Large intestine (tissue), 3 donors: ENCODE measurements around the gene C22orf15. TPM values are rescaled to one million over a fixed set of nuclear protein-coding genes. Genes with fewer than 3 reads are reported as not detected.
A peak's percentile ranks its signal among the peaks of the same experiment; 100 is the strongest.

Source experiments
- DNase-seq, 2 donors: peaks; one replicate each; pipeline versions ENCODE4 v3.0.0 to v3.0.0-alpha.2; 2013
- H3K27ac ChIP-seq: one replicate; pipeline ENCODE4 v1.5.1; 2013; ENCODE audit warnings: low read length
- H3K27me3 ChIP-seq: 2 replicates; pipeline ENCODE4 v1.6.1; 2013; ENCODE audit warnings: low read length; ENCODE audit not compliant: control insufficient read depth, insufficient read depth
- H3K36me3 ChIP-seq: 2 replicates; pipeline ENCODE4 v1.6.1; 2013; ENCODE audit warnings: low read length; ENCODE audit not compliant: control insufficient read depth, insufficient read depth
- H3K4me1 ChIP-seq: one replicate; pipeline ENCODE4 v1.6.1; 2013; ENCODE audit warnings: low read length; ENCODE audit not compliant: control insufficient read depth, insufficient read depth
- H3K4me3 ChIP-seq: one replicate; pipeline ENCODE4 v1.5.1; 2013; ENCODE audit warnings: low read length
- H3K9me3 ChIP-seq: one replicate; pipeline ENCODE4 v1.6.1; 2013; ENCODE audit warnings: mild to moderate bottlenecking, low read depth, low read length, moderate library complexity; ENCODE audit not compliant: control insufficient read depth
- WGBS: methylation state at CpG from one replicate; pipeline ENCODE4 v1.1.5; 2013; ENCODE audit warnings: low lambda C conversion rate; ENCODE audit not compliant: insufficient coverage; 5-methylcytosine and 5-hydroxymethylcytosine counted together
- polyA plus RNA-seq: library from polyadenylated mRNA; unstranded; fragments of 120-200 nt; gene quantifications from one replicate; pipeline ENCODE4 v1.2.1, GENCODE V29; 2013

Gene C22orf15
- polyA plus RNA-seq, 1 donor, result 0.43 TPM

DNA sequence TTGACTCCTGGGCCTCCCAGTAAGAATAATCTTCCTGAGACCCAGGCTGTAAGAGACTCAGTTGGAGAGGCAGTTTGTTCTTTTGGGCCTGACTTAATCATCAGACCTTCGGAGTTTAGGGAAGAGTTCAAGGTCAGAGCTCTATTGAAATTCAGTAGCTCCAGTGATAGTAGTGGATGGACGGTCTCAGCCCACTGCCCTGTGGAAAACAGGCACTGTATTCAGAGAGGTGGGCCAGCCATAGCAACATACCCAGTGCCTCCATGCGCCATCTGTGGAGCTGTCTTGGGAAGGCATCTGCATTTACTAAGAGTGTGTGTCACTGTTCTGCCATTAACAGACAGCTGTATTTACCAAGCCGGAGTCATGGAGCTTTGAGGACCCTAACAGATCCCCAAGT, 26.8 kb downstream of the C22orf15 start:
- WGBS, result no CpG with 5 or more reads among the region's 4 CpGs
- peaks cover 10% of the 10 kb centered on the region for H3K4me1 ChIP-seq

DNA sequence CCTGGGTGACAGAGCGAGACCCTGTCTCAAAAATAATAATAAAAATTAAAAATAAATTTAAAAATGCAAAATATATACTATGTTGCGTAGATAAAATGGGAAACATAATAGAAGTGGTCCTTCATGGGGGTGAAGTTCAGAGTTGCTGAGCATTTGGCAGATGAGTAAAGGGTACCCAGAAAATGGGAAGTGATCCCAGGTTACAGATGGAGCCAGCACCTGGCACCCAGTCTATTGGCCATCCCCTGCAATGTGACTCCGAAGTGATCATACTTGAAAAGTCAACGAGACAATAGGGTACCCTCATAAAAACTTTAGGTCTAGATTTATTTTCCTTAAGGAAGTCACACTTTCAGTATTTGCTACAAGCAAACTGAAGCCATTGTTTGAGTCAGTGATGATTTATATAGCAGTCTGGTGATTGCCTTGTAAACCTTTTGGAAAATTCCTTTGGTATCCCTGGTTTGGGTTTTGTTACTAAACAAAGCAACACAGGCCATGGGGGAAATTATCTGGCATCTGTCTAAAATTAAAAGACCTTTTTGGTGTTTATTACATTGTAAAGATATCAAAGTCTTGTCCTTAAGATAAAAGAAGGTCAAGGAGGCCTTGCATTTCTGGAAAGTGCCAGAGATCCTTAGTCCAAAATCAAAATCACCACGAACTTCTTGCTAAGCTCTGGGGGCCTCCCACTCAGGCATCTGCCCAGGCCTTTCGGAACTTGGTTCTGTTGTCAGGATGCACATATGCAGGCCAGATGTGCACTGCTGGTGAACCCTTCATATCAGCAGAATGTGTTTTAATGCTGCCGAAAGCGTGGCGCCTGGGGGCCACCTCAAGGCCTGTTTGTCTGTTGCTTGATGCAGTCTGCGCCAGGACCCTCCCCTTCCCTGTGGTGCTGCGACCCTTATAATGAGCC, 28.3 kb downstream of the C22orf15 start:
- H3K4me1 ChIP-seq, result peaks cover 9% of the 10 kb centered on the region
- H3K9me3 ChIP-seq, result no peaks in the 10 kb centered on the region
- no peak overlapping the region for H3K27ac ChIP-seq
- 58% methylated on average over 4 of the region's 11 CpGs for WGBS
- no peaks in the 10 kb centered on the region for H3K27me3 ChIP-seq
- no peak overlapping the region for H3K4me3 ChIP-seq
- peaks cover 52% of the 10 kb centered on the region for H3K36me3 ChIP-seq
- no peak for DNase-seq

More for the DNA sequence above, 26.8 kb downstream of the C22orf15 start:
- no peak overlapping the region for H3K27ac ChIP-seq
- H3K9me3 ChIP-seq, result no peaks in the 10 kb centered on the region
- peaks cover 42% of the 10 kb centered on the region for H3K36me3 ChIP-seq
- peak in 1 of 2 donors; percentile 17 for DNase-seq
- H3K4me3 ChIP-seq, result no peak overlapping the region
- H3K27me3 ChIP-seq, result no peaks in the 10 kb centered on the region

DNA sequence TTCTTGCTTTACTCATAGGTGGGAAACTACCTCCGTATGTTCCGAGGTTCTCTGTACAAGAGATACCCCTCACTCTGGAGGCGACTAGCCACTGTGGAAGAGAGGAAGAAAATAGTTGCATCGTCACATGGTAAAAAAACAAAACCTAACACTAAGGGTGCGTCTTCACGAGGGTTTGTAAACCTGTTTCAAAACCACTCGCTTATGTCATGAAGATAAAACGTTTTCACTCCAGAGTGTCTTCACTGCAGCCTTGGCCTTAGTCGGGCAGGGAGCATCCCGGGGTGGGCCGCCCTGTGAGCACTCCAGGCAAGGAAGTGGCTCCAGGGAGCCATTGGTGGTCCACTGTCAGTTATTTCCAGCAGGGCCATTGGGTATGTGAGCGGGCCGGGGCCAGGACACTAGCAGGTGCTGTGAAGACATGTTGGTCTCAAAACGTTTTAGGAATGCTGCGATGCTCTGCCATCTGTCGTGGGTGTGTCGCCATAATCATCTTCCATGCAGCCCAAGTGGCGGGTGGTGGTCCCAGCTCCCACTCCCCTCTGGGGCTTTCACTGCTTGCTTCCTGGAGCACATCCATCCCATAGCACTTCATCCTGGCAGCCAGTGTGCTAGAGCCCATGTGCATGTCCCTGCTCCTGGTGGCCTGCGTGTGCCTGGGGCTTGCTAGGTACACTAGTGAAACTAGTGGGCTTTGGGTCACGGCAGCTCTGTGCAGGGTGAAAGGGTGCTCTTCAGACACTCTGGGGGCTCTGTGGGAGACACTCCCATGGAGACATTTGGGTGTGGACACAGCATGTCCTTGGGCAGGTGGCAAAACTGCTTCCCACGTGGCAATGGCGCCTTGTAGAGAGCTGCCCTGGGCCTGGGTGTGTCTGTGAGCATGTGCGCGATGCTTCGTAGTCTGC, 29.2 kb downstream of the C22orf15 start:
- Histone ChIP-seq H3K36me3 (peaks cover 59% of the 10 kb centered on the region), H3K27me3 (no peaks in the 10 kb centered on the region), H3K4me3 (no peak overlapping the region), H3K27ac (no peak overlapping the region), H3K9me3 (no peaks in the 10 kb centered on the region), H3K4me1 (peaks cover 3% of the 10 kb centered on the region)
- 98% methylated on average over 5 of the region's 25 CpGs for WGBS
- DNase-seq, result no peak

DNA sequence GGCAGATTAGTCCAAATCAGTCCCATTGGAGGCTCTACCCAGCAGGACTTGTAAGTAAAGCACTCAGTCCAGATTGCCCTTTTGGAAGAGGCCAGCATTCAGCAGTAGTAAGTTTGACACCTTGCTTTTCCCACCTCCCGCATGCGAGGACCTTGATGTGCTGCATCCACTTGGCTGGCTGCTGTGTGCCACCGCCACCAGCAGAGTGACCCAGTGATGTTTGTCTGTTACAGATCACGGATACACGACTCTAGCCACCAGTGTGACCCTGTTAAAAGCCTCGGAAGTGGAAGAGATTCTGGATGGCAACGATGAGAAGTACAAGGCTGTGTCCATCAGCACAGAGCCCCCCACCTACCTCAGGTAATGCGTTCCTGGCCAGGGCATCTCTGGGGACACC, 30.5 kb downstream of the C22orf15 start:
- H3K36me3 ChIP-seq, result peaks cover 67% of the 10 kb centered on the region
- H3K4me1 ChIP-seq, result no peaks in the 10 kb centered on the region
- H3K27ac ChIP-seq, result no peak overlapping the region
- 100% methylated on average over 1 of the region's 8 CpGs for WGBS
- no peak overlapping the region for H3K4me3 ChIP-seq
- no peak for DNase-seq
- H3K27me3 ChIP-seq, result no peaks in the 10 kb centered on the region
- H3K9me3 ChIP-seq, result no peaks in the 10 kb centered on the region

DNA sequence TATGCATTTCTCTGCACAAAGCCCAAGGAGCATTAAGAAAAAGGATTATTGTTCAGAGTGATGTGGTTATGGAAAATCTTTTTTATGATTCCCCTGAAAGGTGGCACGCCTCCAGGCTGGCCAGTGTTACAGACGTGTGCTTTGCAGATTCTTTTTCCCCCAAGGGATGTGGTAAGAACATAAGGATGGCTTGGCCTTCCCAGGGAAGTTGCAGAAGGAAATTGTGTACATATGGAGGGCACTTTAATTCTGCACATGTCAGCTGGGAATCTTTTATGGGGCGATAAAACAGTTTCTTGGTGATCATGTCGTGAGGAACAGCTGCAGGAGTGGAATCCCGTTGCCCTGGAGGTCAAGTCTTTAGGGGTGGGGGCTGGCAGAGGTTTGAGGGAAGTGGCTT, 33.7 kb downstream of the C22orf15 start:
- Histone ChIP-seq H3K9me3 (no peaks in the 10 kb centered on the region), H3K27ac (no peak overlapping the region), H3K27me3 (no peaks in the 10 kb centered on the region), H3K4me1 (no peaks in the 10 kb centered on the region), H3K4me3 (no peak overlapping the region), H3K36me3 (peaks cover 79% of the 10 kb centered on the region)
- no peak for DNase-seq
- WGBS, result no CpG with 5 or more reads among the region's 5 CpGs

DNA sequence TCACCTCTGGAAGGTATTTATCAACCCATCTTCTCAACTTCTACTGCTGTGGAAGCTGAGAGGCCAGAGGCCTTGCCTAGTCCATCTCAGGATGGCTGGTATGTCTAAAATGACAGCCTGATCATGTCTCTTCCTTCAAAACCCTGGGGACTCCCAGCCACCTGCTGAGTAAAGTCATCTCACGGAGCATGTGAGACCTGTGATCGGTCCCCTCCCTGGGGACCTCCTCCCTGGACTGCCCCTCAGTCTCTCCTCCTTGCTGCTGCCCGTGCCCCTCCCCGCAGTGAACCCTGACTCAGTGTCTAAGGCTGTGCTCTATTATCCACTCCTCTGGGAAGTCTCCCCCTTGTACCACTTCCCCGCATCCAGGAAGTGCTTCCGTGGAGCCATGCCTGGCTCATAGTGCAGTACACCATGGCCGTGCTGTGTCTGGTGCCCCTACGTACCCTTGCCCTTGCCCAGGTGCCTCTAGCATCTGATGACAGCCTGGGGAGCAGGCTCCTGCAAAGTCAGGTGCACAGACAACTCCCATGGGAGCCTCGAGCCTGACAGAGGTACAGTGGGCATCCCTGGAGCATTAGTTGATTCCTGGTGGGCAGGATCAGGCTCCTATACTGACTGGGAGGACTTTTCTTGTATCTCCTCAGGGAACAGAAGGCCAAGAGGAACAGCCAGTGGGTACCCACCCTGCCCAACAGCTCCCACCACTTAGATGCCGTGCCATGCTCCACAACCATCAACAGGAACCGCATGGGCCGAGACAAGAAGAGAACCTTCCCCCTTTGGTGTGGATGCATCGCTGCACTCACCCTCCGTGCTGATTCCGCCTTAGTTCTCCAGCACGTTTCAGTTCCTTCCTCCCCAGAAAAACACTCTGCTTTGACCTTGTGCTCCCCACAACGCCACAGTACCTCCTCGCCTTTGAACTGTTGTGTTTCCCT, 37.8 kb downstream of the C22orf15 start:
- no peaks in the 10 kb centered on the region for H3K4me1 ChIP-seq
- no peak for DNase-seq
- no peaks in the 10 kb centered on the region for H3K9me3 ChIP-seq
- peaks cover 77% of the 10 kb centered on the region for H3K36me3 ChIP-seq
- H3K27ac ChIP-seq, result no peak overlapping the region
- no peak overlapping the region for H3K4me3 ChIP-seq
- WGBS, result no CpG with 5 or more reads among the region's 18 CpGs
- H3K27me3 ChIP-seq, result no peaks in the 10 kb centered on the region

DNA sequence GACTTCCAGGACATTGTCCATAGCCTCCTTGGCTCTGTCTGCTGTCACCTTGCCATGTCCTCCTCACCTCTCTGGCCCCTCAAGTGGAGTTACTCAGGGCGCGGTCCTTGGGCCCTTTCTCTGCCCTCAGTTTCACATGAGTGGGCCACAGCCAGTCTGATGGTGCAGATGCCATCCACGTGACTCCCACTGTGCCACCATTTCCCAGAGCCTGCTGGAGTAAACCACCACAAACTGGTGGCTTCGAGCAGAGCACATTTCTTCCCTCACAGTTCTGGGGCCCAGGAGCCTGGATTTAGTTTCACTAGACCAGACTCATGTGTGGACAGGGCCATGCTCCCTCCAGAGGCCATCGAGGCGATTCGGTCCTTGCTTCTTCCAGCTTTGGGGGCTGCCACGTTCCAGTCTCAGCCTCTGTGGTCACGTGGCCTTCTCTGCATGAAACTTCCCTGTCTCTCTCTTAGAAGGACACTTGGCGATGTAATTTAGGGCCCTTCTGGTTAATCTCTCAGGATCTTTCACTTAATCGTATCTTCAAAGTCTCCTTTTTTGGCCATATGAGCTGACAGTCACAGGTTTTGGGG, 38.5 kb downstream of the C22orf15 start:
- WGBS, result 83% methylated on average over 1 of the region's 11 CpGs
- no peak overlapping the region for H3K4me3 ChIP-seq
- DNase-seq, result no peak
- H3K36me3 ChIP-seq, result peaks cover 79% of the 10 kb centered on the region
- H3K27me3 ChIP-seq, result no peaks in the 10 kb centered on the region
- H3K4me1 ChIP-seq, result no peaks in the 10 kb centered on the region
- no peak overlapping the region for H3K27ac ChIP-seq
- H3K9me3 ChIP-seq, result no peaks in the 10 kb centered on the region

DNA sequence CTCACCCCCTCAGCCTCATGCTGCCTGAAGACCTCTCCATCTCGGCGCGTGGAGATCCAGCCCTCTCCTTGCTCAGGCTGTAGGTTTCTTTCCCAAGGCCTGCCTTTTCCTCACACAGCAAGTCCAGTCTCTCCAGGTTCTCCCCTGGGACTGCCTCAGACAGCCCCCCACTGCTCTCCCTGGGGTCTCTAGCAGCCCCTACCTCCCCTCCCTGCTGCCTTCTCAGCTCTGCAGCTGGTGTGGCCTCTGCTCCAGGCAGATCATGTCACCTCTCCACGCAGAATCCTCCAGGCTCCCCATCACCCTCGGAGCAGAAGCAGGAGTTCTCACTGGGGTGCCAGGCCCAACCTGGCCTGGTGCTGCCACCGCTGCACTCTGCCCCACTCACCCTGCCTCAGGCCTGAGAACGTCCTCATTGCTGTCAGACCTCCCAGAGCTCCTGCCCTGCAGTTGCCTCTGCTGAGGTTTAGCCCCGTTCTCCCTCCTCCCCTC, 39.1 kb downstream of the C22orf15 start:
- H3K9me3 ChIP-seq, result no peaks in the 10 kb centered on the region
- peaks cover 79% of the 10 kb centered on the region for H3K36me3 ChIP-seq
- DNase-seq, result no peak

DNA sequence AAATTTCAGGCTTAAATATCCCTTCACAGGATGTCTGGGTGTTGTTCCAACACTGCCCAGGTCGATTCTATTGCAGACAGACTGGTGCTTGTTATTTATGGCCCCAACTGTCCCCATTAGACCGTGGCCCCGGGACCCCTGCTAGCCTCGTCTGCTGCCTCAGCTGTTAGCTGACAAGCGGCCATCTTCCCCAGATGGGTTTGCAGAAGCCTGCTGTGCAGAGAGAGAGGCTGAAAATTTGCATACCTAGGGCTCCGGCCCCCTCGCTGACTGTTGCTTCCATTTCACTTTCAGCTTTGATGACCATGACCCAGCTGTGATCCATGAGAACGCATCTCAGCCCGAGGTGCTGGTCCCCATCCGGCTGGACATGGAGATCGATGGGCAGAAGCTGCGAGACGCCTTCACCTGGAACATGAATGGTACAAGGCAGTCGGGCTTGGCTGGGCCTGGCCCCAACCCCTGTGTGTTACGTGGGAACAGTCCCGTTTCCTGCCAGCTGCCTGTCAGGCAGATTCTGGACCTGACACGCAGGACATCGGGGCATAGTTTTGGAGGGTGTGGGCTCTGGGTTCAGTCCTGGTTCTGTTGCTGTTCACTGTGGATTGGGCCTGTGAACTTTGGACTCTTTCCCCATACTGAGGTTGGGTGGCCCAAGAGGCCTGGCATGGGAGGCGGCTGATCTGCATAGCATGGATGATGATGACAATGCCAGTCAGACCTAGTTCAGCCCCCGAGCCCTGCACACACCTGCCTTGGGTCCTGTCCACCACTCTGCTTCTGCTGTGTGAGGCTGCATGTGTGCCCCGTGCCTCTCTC, 40.4 kb downstream of the C22orf15 start:
- Histone ChIP-seq H3K4me1 (no peaks in the 10 kb centered on the region), H3K9me3 (no peaks in the 10 kb centered on the region), H3K27me3 (no peaks in the 10 kb centered on the region), H3K27ac (no peak overlapping the region), H3K4me3 (no peak overlapping the region), H3K36me3 (peaks cover 75% of the 10 kb centered on the region)
- DNase-seq, result peak in 1 of 2 donors; percentile 27
- WGBS, result no CpG with 5 or more reads among the region's 21 CpGs

More for the DNA sequence above, 39.1 kb downstream of the C22orf15 start:
- Histone ChIP-seq H3K27ac (no peak overlapping the region), H3K27me3 (no peaks in the 10 kb centered on the region), H3K4me3 (no peak overlapping the region), H3K4me1 (no peaks in the 10 kb centered on the region)
- 83% methylated on average over 1 of the region's 8 CpGs for WGBS
